Fibroblast of the aortic adventitia (primary cell): Measurements from ENCODE around the gene KCNQ2. TPM values are rescaled to one million over a fixed set of nuclear protein-coding genes. Genes with fewer than 3 reads are reported as not detected.

ENCODE experiments used
- DNase-seq: peaks from one replicate; pipeline ENCODE4 v3.0.0-alpha.2; 2010; ENCODE audit warnings: low read depth
- H3K4me3 ChIP-seq: 2 replicates; pipeline ENCODE4 v1.5.1; 2011; ENCODE audit warnings: low read depth, mild to moderate bottlenecking, control low read depth, low read length, moderate library complexity
- CTCF ChIP-seq: IDR thresholded peaks from 2 replicates; pipeline ENCODE4 v1.5.1; 2011; ENCODE audit warnings: mild to moderate bottlenecking, low read length, control low read depth, inconsistent platforms; ENCODE audit not compliant: insufficient read depth
- total RNA-seq: library from RNA; depleted of rRNA; stranded (reverse); fragments of >200 nt; gene quantifications from 2 replicates; pipeline ENCODE4 v1.2.3, GENCODE V29; 2012; ENCODE audit warnings: low replicate concordance

The KCNQ2 gene
- total RNA-seq, 1 donor = not detected

GRCh38 chr20:63441136-63442099 is 31.0 kb downstream of the KCNQ2 start:
- TF ChIP-seq CTCF = no peak
- no peak for DNase-seq
- no peak overlapping the region for H3K4me3 ChIP-seq

GRCh38 chr20:63440366-63440955 is 32.0 kb downstream of the KCNQ2 start:
- no peak for DNase-seq
- no peak overlapping the region for H3K4me3 ChIP-seq
- TF ChIP-seq CTCF = no peak

- DNase-seq = no peak
- no peak for TF ChIP-seq CTCF
- no peak overlapping the region for H3K4me3 ChIP-seq
Observed at GRCh38 chr20:63439866-63440265, 32.6 kb downstream of the KCNQ2 start.

GRCh38 chr20:63438121-63438520 is 34.3 kb downstream of the KCNQ2 start:
- DNase-seq = no peak
- no peak overlapping the region for H3K4me3 ChIP-seq
- no peak for TF ChIP-seq CTCF

- no peak overlapping the region for H3K4me3 ChIP-seq
- TF ChIP-seq CTCF = no peak
- peak; percentile 36 for DNase-seq
Observed at GRCh38 chr20:63435552-63435951, 36.9 kb downstream of the KCNQ2 start.

GRCh38 chr20:63434599-63435378 is 37.7 kb downstream of the KCNQ2 start:
- no peak overlapping the region for H3K4me3 ChIP-seq
- TF ChIP-seq CTCF = peak; percentile 67
- DNase-seq = peak; percentile 47
